ENCODE data around the gene ANKMY1.

GRCh38 chr2:240589850-240590525, 32.2 kb upstream of the ANKMY1 start:
- TF ChIP-seq CTCF (IDR thresholded peaks at IDR 0.05): no peak
- TF ChIP-seq POLR2A (IDR thresholded peaks at IDR 0.05): no peak
